Measurements from ENCODE around the gene MRPL53.
"Not testable (repeated sequence)": the region's sequence is repeated elsewhere in the genome, so short reads cannot be mapped to it uniquely, and the experiment has no call there.

Gene MRPL53

DNA sequence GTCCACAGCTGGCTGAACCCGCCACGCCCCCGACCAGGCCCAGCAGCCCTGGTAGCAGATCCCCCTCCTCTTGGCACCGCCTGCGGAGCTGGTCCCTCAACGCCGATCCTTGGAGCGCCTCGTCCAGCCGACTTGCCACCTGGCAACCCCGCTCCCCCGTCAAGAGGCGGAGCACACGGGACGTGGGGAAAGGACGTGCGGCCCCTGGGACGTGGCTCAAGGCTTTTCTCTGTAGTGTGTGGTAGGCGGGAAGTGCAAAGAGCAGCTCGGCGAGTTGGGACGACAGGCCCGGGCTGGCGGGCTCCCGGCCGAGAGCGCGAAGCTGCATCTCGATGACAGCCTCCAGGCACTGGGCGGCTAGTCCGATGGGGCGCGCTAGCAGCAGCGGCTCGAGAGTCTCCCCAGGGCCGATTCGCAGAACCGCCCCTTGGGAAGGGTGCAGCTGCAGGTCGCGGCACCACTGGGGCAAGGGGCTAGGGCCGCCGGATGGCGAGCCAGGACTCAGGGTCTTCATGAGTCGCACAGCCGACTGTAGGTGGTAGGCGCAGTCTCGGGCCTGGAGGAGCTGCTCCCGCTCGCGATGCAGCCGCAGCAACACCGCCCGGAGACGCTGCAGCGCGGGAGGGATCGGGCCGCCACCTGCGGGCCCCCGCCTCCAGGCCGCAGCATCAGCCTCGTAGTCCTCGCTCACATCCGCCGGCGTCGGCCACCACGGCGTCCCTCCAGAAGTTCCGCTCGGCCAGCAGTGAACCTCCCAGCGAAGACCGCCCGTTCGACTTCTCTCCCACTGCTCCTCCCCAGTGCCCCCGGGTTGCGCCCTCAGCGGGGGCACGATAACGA lies 9.7 kb upstream of the MRPL53 start:
- DNase-seq (ENCODE audit: insufficient read length, low spot score): no peak
- FAIRE-seq: no peak
- TF ChIP-seq POLR2A (IDR thresholded peaks at IDR 0.05; ENCODE audit: low read depth, low read length): no peak

DNA sequence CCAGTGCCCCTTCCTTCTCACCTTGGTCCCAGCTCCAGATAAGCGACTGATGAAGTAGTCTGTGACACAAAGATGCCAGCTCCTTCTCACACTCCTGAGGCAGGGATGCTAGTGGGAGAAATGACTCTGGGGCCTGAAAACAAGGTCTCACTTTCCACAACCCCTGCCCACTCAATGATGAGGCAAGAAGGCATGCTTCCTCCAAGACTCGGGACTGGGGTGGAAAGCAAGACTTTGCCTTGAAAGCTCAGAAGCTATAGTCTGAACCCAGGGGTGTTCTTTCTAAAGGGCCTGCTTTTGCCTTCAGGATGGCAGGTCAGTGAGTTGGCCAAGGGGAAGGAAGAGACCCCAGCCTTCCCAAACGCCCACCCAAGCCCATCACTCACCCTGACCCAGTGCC lies 9.0 kb upstream of the MRPL53 start:
- no peak for TF ChIP-seq POLR2A (IDR thresholded peaks at IDR 0.05; ENCODE audit: low read depth, low read length)
- DNase-seq (ENCODE audit: insufficient read length, low spot score): no peak
- FAIRE-seq: no peak

DNA sequence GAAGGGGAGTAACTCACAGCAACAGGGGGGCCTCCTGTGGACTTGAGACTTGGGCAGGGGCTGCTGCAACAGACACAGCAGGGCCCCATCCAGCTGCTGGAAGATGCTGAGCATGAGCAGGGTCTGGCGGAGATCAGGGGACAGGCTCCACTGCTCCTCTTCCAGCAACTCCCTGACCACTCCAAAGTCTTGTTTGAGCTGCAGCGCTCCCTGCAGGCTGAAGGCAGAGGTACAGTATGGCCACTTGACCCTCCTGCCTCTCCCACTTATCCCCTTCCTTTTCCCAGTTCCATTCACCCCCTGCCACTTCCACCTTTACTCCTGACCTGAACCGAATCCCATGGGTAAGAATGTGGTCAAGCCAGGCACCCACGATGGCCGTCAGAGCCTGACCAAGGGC lies 2.4 kb upstream of the MRPL53 start:
- no peak for FAIRE-seq

GRCh38 chr2:74474481-74474880 lies 2.0 kb upstream of the MRPL53 start:
- no peak for FAIRE-seq
- DNase-seq (ENCODE audit: insufficient read length, low spot score): no peak
- no peak for TF ChIP-seq POLR2A (IDR thresholded peaks at IDR 0.05; ENCODE audit: low read depth, low read length)

More for the DNA sequence above, 2.4 kb upstream of the MRPL53 start:
- no peak for DNase-seq (ENCODE audit: insufficient read length, low spot score)
- TF ChIP-seq POLR2A (IDR thresholded peaks at IDR 0.05; ENCODE audit: low read depth, low read length): no peak

- no peak for TF ChIP-seq POLR2A (IDR thresholded peaks at IDR 0.05; ENCODE audit: low read depth, low read length)
- no peak for FAIRE-seq
- no peak for DNase-seq (ENCODE audit: insufficient read length, low spot score)
Observed at GRCh38 chr2:74472945-74473258, 422 bp upstream of the MRPL53 start.

GRCh38 chr2:74471332-74472065 lies 981 bp downstream of the MRPL53 start:
- no peak for DNase-seq (ENCODE audit: insufficient read length, low spot score)
- FAIRE-seq: no peak
- TF ChIP-seq POLR2A (IDR thresholded peaks at IDR 0.05; ENCODE audit: low read depth, low read length): no peak

- not testable (repeated sequence) for FAIRE-seq
Observed at GRCh38 chr2:74470742-74471141, 1.7 kb downstream of the MRPL53 start.

DNA sequence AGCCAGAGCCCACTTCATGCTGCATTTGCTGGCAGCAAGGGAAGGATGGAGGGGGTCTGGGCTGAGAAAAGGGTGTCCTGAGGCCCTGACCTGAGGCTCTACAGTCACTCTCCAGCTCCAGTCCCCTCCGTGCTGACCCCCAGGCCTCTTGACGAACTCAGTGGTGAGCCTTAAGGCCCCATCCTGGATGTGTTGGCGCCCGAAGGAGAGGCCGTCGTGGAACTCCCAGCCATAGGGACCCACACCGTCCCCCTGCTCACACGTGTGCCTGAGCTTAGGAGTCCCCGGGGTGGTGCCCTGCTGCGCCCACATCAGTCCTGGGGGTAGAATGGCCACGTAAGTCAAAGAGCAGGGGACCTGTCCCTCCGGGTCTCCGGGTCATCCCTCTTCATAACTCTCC lies 8.1 kb downstream of the MRPL53 start:
- FAIRE-seq: no peak
- no peak for DNase-seq (ENCODE audit: insufficient read length, low spot score)
- TF ChIP-seq POLR2A (IDR thresholded peaks at IDR 0.05; ENCODE audit: low read depth, low read length): no peak

More at GRCh38 chr2:74470742-74471141, 1.7 kb downstream of the MRPL53 start:
- not testable (repeated sequence) for DNase-seq (ENCODE audit: insufficient read length, low spot score)

GRCh38 chr2:74462786-74463105 lies 9.7 kb downstream of the MRPL53 start:
- no peak for DNase-seq (ENCODE audit: insufficient read length, low spot score)
- FAIRE-seq: no peak
- TF ChIP-seq POLR2A (IDR thresholded peaks at IDR 0.05; ENCODE audit: low read depth, low read length): no peak

GRCh38 chr2:74462054-74462785 lies 10.3 kb downstream of the MRPL53 start:
- DNase-seq (ENCODE audit: insufficient read length, low spot score): no peak
- no peak for TF ChIP-seq POLR2A (IDR thresholded peaks at IDR 0.05; ENCODE audit: low read depth, low read length)
- no peak for FAIRE-seq

DNA sequence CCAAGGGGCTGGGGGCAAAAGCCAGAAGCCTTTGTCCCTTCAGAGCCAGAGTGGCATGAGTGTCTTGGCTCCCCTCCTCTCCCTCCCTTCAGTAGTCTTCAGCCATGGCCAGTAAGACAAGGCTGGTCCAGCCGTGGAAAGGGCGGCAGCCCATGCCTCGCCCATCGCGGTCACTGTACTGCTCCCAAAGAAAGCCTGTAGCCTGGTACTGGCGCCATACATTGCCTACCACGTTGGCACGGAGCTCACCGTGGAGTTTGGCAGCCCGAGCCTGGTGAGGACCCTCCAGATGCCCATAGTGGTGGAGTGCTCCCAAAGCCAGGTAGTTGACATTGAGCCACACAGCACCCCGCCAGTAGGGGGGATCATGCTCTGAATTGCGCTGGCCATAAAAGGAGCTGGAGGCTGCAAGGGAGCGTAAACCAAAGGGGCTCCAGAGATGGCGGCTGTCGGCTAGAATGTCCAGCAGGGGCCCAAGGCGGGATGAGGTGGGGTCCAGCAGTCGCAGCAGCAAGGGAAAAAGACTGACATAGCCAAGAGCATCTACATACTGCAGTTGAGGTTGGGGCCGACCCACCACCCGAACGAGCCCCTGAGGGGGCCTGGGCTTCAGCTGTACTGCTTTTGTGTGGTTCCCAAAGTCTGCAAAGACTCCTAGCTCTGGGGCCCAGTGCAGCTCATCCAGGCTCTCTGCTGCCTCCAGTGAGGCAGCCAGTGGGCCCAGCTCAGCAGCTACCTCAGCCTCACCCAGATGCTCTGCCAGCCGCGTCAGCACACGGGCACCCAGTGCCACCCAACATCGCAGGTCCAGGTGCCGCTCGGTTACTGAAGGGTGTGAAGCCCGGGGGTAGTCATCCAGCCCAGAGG lies 11.1 kb downstream of the MRPL53 start:
- DNase-seq (ENCODE audit: insufficient read length, low spot score) (no peak), FAIRE-seq (no peak)
- no peak for TF ChIP-seq POLR2A (IDR thresholded peaks at IDR 0.05; ENCODE audit: low read depth, low read length)

- DNase-seq (ENCODE audit: insufficient read length, low spot score); FAIRE-seq: not testable (repeated sequence)
Observed at GRCh38 chr2:74460187-74460586, 12.3 kb downstream of the MRPL53 start.

- FAIRE-seq; DNase-seq (ENCODE audit: insufficient read length, low spot score): not testable (repeated sequence)
Observed at GRCh38 chr2:74459503-74460118, 12.9 kb downstream of the MRPL53 start.
